GM21423 (cell line): ENCODE data around the gene LY6G6F.

ENCODE experiments used
- ATAC-seq: cut with Tn5 transposase; IDR thresholded peaks from one replicate; pipeline ENCODE4 v1.9.1; 2021; ENCODE audit warnings: mild to moderate bottlenecking, moderate library complexity; ENCODE audit not compliant: unreplicated experiment

LY6G6F gene

DNA sequence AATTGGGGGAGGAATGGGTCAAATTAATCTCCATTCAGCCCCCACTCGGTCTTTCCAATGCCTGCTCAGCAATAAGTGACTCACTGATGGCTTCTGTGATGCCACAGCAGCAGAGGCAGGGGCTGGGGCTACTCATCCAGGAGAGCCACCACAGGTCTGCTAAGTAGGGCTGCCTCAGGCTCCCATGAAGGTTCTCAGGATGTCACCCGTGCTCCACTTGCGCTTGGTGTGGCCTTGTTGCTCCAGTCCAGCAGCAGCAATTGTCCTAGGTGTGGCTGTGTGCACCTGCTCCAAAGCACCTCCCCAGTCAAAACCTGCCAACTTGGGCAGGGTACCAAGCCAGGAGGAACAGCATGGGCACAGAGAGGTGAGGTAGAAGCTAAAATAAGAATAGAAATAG lies 15.5 kb downstream of the LY6G6F start:
- ATAC-seq, result no peak

DNA sequence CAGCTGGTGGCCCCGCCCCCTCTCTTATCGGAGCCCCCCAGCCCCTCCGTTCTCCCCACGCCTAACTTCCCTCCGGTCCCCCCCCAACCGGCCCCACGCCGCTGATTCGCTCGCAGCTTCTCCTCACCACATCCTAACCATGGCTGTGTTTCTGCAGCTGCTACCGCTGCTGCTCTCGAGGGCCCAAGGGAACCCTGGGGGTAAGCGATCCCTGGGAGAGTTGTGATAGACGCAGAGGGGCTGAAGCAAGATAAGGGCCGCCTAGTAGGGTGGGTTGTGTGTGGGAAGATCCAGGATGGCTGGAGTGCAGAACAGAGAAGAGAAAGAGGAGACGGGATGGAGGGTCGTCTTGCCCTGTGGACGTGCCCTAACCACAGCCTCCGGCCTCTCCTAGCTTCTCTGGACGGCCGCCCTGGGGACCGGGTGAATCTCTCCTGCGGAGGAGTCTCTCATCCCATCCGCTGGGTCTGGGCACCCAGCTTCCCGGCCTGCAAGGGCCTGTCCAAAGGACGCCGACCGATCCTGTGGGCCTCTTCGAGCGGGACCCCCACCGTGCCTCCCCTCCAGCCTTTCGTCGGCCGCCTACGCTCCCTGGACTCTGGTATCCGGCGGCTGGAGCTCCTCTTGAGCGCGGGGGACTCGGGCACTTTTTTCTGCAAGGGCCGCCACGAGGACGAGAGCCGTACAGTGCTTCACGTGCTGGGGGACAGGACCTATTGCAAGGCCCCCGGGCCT lies 16.7 kb downstream of the LY6G6F start, which contains the start of gene MPIG6B:
TSS of gene MPIG6B (plus strand) at position 129 of the 735 bp plus-strand sequence. CDS start at position 140, 11 bp downstream.
- no peak for ATAC-seq

DNA sequence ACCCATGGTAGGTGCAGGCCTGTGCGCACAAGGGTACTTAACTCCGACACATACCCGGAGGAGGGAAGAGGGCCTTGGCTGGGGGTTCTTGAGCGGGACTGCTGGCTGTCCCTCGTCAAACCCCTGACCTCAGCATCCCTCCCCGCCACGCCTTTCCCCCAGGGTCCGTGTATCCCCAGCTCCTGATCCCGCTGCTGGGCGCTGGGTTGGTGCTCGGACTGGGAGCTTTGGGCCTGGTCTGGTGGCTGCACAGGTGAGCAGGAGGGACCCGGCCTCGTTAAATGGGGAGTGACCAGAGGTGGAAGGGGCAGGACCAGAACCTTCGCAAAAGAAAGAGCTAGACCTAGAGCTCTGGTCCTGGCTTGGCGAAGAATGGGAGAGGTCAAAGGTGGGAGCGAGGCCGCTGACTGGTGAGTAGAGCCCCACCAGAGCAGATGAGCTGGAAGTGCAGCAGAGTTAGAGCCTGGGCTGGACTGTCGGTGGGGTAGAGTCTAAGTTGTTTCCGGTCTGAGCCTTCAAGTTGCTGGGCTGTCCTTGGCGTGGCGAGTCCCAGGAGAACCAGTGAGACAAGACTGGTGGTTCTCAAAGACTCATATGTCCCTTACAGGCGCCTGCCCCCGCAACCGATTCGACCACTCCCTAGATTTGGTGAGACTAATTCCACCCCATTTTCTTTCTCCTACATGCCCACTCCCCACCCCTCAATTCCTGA lies 17.5 kb downstream of the LY6G6F start:
- no peak for ATAC-seq

DNA sequence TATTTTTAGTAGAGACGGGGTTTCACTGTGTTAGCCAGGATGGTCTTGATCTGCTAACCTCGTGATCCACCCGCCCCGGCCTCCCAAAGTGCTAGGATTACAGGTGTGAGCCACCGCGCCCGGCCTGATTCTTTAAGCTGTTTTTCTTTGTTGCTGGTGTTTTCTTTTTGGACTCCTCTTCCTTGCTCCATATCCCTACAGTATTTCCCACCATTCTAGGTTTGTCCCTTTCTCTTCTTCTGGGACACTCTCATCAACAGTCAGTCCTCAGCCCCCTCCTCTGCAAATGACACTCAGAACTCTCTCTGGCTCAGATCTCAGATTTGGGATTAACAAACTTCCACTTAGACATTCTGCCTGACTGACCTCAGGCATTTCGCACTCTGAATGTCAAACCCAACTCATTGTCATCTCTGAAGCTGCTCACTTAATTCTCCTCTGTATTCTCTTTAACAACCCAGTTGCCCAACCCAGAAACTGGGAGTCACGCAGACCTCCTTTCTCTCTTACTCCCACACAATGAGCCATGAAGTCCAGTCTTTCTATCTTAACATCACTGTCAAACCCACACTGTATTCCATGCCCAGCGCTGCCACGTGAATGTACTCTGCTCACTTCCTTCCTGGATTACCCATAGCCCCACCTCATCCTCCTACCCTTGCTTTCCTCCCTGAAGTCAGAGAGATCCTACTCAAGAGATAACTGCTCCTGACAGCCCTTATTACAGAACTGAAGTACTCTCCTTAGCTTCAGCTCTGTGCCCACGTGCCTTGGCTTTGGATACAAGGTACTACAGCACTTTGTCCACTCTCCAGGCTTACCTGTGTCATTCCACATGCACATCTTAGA lies 19.1 kb downstream of the LY6G6F start:
- no peak for ATAC-seq

DNA sequence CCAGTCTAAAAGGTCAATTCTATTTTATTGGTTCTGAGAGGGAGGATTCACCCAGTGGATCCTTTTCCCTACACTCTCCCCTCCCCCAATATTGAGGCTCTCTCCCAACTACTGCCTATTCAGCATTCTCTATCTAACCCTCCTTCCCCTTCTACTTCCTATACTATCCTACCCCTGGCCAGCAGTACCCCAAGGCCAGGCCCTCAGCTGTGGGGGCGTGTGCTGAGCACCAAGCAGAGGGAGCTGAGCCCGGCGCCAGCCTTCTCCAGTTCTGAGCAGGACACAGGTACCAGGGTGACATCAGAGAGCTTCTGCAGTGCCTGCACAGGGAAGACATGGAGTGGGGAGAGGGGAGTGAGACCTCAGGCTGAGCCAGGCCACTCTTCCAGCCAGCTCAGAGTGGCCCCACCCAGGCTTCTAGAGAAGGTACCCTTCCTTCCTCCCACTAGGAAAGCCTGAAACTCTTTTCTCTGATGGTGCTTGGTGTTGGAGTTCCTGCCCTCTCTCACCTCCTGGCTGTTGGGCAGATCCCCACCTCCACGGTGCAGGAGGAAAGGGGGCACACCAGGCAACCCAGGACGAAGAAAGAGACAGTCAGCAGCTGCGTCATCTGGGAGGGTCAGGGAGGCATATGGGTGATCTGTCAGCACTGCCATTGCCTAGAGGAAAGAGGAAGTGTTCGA lies 20.5 kb downstream of the LY6G6F start:
- peak; percentile 54 for ATAC-seq

DNA sequence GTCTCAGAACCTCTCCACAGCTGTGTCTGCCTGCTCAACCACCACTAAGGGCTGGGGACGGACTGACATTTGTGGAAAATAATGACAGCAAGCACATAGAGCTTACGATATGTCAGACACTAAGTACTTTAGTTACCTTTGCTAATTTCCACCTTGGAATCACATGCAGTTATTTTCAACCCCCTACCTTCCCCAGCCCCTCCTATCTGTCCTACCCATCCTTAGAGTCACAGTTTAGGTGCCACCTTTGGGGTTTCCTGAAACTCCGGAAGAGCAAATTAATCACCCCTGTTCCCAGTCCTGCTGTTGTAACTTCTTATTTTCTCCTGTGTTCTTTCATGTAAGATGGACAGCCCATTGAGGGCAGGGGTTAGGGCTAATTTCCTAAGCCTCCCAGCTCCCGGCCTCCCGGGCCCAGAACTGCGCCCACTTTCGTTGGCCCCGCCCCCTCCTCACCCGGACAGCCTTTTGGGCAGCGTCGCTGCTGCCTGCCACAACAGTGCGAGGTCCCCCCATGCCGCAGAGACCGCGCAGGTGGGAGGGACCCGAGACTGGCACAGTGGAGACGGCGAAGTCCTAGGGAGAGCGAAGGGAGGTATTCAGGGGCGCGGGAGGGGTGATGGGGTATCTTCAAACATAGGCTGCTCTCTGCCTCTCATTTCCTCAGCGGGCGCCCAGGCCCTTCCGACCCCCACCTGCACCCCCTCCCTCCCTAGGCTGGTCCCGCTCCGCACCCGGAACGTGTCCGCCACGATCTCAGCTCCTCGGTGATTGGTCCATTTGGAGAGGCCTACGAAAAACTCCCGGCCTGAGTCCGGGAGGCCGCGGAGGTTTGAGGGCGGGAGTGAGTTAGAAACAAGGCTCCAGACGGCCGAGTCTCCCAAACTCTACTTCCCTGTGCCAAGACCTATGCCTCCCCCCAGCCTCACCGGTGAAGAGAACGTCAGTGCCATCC lies 21.3 kb downstream of the LY6G6F start:
- no peak for ATAC-seq

DNA sequence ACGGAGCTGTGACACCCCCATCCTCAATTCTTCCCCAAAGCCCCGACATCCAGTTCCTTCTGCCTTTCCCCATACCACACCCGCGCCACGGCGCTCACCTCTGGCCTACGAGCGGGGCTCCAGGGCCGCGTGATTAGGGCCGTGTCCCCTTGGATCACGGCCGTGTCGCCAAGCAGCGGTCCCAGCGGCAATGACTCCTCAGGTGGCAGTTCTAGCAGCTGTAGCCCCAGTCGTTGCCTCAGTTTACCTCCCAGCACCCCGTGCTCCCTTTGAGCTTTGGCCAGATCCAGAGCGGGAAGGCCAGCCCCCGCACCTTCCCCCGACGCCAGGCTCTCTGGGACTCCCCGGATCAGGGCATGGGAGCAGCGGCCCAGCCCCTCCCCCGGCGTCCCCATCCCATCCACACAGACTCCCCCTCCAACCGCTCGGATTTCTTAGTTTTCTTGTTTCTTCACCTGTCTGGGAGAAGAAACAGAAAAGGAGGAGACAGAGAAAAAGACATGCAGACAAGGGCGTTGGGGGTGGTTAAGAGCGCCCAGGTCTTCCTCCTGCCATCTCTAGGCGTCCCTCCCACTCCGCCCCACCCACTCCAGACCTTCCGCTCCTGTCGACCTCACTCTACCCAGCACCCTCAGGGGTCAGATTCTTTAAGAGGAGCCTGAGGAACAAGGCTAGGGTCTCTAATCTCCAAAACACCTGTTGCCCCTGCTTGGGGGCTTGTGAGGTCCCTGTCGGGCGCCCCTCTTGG lies 22.3 kb downstream of the LY6G6F start, which contains the start of gene DDAH2:
TSS of gene DDAH2 (minus strand) at position 533 of the 748 bp plus-strand sequence. CDS start at position 395, 138 bp downstream.
- no peak for ATAC-seq

DNA sequence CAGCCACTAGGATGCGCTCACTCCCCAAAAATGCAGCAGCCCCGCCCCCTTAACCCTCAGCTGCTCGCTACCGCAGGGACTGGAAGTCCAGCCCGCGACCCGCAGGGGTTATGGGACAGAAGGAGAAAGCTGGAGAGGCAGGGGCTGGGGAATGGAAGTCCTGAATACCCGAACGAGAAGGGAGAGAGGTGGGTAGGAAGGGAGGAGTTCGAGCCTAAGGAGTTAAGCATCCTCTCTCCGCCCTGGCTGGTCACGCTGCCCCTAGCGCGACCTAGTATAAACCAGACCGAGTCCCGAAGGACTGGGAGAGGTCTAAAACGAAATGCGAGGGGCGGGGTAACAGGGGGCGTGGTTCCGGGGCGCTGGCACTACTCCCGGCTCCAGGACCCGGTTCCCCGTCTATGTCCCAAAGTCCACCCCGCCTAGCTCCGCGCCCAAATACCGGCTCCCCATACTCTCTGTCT lies 22.9 kb downstream of the LY6G6F start:
- no peak for ATAC-seq

DNA sequence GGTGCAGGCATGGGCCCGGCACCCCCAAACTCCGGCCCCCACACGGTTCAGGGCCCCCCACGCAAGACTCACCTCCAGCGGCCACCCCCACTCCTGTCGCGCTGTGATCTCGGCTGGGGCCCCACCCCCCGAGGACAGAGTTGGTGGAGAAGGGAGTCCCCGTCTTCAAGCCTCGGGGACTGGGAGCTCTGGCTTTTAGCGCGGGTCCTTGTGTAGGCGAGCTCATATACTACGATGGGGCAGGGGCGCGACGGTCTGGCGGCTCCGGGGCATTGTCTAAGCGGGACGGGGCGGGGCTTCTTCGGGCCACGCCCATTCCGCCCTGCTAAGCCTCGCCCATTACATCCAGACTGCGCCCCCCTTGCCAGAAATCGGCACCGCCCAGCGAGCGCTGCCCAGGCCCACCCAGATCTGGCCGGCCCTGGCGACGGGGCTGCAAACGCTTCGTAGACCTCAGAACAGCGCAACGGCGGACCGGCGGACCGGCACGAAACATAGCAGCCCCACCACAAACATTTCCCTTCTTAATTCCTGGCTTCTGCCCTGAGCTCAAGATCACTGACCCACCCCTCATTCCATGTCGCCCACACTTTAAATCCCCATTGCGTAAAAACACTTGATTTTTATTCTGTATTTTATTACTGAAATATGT lies 23.4 kb downstream of the LY6G6F start:
- peak; percentile 27 for ATAC-seq

DNA sequence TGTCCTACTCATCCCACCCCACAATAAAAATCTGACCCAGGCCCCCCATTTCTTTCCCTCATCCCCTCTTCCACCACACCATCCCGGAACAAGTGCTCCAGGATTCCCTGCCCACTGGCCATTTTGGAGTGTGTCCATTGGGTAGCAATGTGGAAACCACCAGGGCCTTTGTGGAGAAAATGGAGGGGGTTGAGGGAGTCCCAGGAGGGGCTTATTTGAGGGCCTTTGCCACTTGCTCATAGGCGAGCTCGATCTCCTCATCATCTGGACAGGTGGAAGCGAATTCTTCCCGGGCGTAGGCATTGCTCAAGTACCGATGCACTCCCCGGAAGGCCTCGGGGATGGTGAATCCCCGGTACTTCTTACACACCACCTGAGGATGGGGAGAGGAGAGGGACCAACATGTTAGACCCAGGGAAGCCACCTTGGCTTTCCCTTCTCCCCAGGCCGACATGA lies 24.0 kb downstream of the LY6G6F start:
- ATAC-seq, result no peak

DNA sequence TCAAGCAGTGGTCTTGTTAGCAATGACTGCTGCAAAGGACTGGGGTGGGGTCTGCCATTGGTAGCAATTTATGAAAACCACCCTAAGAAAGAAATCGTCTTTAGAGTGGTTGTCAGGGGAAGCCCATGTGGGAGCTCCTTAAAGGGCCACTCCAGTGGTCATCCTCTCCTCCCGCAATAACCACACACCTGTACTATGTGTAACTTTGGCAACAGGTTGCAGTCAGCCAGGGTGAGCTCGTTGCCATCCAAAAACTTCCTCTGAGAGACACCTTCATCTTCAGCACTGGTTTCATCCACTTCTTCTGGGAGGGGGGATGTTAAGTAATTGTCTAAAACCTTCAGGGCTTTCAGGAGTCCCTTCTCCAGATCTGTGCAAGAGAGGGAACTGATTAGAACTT lies 25.4 kb downstream of the LY6G6F start:
- ATAC-seq, result no peak

DNA sequence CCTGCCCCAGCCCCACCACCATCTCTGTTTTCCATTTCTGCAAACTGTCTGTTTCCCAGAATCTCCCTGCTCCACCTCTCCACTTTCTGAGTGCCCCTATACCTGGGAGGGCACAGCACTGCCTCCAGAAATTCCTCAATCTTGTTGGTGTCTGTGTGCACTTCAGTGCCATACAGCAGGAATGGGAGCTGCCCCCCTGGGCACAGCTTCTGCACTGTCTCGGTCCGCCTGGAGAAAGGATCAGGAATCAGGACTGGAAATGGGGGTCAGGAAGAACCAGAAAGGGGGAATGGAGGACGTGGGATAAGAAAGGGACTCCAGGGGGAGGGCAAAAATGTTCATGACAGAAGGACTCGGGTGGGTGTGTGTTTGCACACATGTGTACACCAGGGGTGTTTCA lies 27.1 kb downstream of the LY6G6F start:
- ATAC-seq, result no peak

DNA sequence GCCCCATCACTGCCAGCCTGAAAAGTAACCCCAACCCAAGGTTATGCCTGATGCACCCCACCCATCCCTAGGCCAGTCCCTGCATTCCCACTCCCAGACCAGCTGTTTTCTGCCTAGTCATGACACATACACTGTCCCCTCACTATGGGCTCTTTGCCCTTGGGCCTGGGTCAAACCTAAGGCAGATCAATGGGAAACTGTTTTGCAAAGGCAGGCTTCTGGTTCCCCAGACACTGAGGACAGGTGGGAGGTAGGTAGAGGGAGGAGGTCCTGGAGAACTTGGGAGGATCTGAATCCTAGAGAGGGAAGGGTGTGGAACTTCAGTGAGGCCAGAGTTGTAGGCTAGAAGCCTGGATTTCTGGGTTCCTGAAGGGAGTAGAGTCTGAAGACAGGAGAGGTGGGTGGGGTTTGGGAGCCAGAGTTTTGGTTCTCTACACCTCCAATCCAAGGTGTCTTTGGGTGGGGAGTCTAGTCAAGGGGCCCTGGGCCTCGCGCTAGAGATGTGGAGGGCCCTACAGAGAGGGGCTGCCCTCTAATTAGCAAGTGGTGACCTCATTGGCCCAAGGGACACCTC lies 27.7 kb downstream of the LY6G6F start:
- no peak for ATAC-seq

DNA sequence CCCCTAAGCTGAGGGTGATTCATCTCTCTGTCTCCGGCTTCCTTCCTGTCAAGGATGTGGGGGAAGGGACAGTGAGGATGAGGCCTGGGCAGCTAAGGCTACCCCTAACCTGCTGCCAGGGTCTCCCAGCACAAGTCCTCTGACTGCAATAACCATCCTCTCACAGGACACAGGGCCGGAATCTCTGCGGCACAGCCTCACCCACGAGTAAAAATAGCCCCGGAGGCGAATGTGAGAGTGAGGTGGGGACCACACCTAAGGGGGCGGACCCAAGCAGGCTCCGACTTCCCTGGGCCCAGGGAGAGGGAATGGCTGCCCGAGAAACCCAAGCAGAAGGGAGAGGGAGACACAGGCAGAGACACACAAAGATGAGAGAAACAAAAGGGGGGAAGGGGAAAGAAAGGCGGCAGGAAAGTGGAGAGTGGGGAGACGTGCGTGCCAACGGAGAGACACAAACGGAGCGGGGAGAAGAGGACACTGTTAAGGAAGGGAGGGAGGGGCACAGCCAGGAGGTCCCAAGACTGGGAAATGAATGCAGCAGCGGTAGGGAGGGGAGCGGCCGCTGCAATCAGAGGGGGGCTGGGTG lies 28.2 kb downstream of the LY6G6F start:
- ATAC-seq, result peak; percentile 30

DNA sequence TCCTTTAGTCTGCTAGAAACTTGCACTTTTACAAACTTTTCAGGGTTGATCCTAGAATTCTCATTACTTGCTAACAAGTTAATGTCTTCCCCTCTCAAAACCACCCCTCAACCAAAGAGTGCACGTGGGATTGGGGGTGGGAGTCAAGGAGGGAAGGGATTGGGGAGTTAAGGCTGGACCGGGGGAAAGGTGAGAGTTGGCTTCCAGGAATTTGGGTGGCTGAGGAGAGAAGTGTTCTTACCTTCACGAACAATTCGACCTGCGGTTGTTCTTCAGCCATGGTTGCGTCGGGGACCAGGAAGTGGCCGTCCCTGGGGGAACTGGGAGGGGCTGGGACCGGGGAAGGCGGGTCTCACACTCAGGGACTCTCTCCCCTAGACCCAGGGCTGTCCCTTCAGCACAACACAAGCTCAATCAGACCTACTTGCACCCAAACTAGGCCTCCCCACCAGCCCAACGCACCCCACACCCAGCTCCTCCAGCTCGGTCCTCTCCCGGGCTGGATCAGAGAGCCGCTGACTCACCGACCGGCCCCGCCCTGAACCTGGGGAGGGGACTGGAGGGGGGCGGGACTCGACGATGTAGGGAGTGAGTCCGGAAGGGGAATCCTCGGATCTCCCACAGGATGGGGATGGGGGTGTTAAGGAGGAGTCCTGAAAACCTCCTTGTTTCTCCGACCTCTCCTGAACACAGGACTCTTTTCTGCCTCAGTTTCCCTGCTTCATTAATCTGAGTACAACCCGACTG lies 29.5 kb downstream of the LY6G6F start, which contains the start of gene CLIC1:
TSS of gene CLIC1 (minus strand) at position 510 of the 747 bp plus-strand sequence. CDS start at position 280, 230 bp downstream.
- ATAC-seq, result no peak

DNA sequence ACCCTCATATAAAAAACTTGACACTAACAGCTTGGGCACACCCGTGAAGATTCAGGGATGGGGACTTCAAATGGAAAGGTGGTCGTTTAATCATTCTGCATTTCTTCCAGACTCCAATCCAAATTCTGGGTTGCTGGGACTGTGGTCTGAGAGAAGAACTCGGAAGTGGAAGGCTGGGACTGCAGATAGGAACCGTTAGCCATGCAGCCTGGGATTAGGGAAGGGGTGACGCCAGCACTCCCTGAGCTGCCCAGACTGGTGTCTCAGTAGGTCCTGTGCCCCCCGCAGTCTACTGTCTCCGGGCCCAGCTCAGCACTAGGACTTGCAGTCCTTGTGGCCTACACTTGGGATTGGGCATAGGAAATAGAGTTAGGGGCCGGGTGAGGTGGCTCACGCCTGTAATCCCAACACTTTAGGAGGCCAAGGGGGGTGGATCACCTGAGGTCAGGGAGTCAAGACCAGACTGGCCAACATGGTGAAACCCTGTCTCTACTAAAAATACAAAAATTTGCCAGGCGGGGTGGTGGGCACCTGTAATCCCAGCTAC lies 30.2 kb downstream of the LY6G6F start:
- ATAC-seq, result no peak
